OCI-LY1 (cell line): ENCODE results near the gene TEN1.

Experiments
- EZH2 ChIP-seq: fragments of 200-600 bp; sonication (generic), shearing (Covaris generic); IDR thresholded peaks from 2 replicates; pipeline ENCODE4 v1.8.0; 2017; ENCODE audit warnings: borderline replicate concordance, mixed run types, mild to moderate bottlenecking, antibody characterized with exemption, low read length, moderate library complexity, mixed read lengths
- TF ChIP-seq, protein P1 (sequence below): fragments of 200-600 bp; sonication (generic), shearing (Covaris generic); IDR thresholded peaks from 2 replicates; pipeline ENCODE4 v1.5.1; 2017; ENCODE audit warnings: mild to moderate bottlenecking, antibody characterized with exemption, low read length, moderate library complexity, mixed read lengths

DNA sequence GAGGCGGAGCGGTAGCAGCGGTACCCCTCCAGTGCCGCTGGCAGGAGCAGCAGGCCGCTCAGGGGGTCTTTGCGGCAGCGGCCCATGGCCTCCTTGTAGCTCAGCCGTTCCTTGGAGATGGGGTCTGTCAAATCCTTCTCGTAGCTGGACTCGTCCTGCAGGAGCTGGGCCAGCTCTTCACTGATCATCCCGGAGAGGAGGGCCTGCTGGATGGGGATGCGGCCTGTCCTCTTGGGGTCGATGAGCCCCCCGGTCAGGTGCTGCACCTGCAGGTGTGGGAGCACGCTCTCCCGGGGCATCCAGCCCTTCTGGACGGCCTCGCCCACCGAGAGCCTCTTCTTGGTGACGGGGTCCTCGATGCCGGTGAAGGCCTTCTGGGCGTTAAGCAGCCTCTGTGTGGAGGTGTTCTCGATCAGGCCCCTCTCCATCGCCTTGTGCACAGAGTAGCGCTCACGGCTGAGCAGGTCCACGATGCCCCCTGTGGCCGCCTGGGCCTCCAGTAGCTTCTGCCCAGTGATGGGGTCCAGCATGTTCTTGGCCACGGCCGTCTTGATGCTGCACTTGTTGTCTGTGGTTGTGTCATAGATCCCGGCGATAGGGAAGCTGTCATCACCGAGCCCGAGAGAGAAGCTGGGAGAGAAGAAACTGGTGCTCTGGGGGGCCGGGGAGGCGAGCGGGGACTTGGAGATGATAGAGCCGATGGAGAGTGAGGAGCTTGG is 28.2 kb downstream of the TEN1 start:
- TF ChIP-seq, protein P1, sequence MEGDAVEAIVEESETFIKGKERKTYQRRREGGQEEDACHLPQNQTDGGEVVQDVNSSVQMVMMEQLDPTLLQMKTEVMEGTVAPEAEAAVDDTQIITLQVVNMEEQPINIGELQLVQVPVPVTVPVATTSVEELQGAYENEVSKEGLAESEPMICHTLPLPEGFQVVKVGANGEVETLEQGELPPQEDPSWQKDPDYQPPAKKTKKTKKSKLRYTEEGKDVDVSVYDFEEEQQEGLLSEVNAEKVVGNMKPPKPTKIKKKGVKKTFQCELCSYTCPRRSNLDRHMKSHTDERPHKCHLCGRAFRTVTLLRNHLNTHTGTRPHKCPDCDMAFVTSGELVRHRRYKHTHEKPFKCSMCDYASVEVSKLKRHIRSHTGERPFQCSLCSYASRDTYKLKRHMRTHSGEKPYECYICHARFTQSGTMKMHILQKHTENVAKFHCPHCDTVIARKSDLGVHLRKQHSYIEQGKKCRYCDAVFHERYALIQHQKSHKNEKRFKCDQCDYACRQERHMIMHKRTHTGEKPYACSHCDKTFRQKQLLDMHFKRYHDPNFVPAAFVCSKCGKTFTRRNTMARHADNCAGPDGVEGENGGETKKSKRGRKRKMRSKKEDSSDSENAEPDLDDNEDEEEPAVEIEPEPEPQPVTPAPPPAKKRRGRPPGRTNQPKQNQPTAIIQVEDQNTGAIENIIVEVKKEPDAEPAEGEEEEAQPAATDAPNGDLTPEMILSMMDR: no peak
- no peak for TF ChIP-seq EZH2
